Spleen (tissue), 7 donors: ENCODE data around the gene MAPK6.

Experiments used
- CTCF ChIP-seq, 11 experiments: fragments of 200-600 bp in 7 of 11; fragments of 450-650 bp in 4 of 11; sonication (generic) in 4 of 11; IDR thresholded peaks in 8 of 11; conservative IDR thresholded peaks in 3 of 11; 1 replicate in 7 of 11; 2 replicates in 4 of 11; pipeline versions ENCODE4 v1.4.0 to v1.8.0; 2016 to 2021; ENCODE audit warnings: antibody characterized with exemption in 11 of 11, inconsistent platforms in 4 of 11, mild to moderate bottlenecking in 1 of 11
- POLR2A ChIP-seq, 3 donors: fragments of 450-650 bp; IDR thresholded peaks; one replicate each; pipeline ENCODE4 v1.5.1; 2017; ENCODE audit warnings: antibody characterized with exemption in 3 of 3, mild to moderate bottlenecking in 1 of 3
- POLR2AphosphoS5 ChIP-seq, 3 donors: sonication (generic); formaldehyde crosslinking; IDR thresholded peaks; one replicate each; pipeline ENCODE4 v1.5.1; 2017; ENCODE audit warnings: antibody characterized with exemption in 3 of 3
- donor health status: DM: no; HTN: no; CAD: no; lungs with moderate emphysema.
- donor health status: DM: no; HTN: no; CAD: no.
- donor health status: DM: no; HTN: no; CAD: no.

GRCh38 chr15:52056496-52056895 lies 37.5 kb downstream of the MAPK6 start:
- TF ChIP-seq CTCF (IDR thresholded peaks at IDR 0.05 in 8 of 11, conservative IDR thresholded peaks at IDR 0.05 in 3 of 11) (no peak), POLR2A (IDR thresholded peaks at IDR 0.05) (no peak), POLR2AphosphoS5 (IDR thresholded peaks at IDR 0.05) (no peak)
